HCT116 (cell line): ENCODE data around the gene TRPM4. TPM values are rescaled to one million over a fixed set of nuclear protein-coding genes. Genes with fewer than 3 reads are reported as not detected.
A peak's percentile ranks its signal among the peaks of the same experiment; 100 is the strongest.

Source experiments
- ATAC-seq: fragments of 200-7000 bp; cut with Tn5 transposase; 2 replicates; pipeline ENCODE4 v1.9.1; 2020; ENCODE audit warnings: mild to moderate bottlenecking, moderate library complexity
- BruUV-seq: library from RNA; stranded (reverse); fragments of 400-500 nt; replicated peaks from 2 replicates; lab custom pipeline; 2021; lab: Mats Ljungman, UMichigan
- CTCF ChIA-PET: fragments of 300-600 bp; sonication (Branson Sonifier 250); formaldehyde crosslinking; loops from one replicate; lab custom pipeline; 2021; ENCODE audit warnings: antibody characterized with exemption; lab: Charles Lee
- POLR2A ChIA-PET: fragments of 300-600, 350-600 bp; sonication (Branson Sonifier 250); formaldehyde crosslinking; loops from one replicate; lab custom pipeline; 2021; ENCODE audit warnings: antibody characterized with exemption; lab: Charles Lee
- RAD21 ChIA-PET, 2 experiments: fragments of 300-600 bp; sonication (Branson Sonifier 250); formaldehyde crosslinking; loops; one replicate each; lab custom pipeline; 2023; ENCODE audit warnings: low total read pairs in 2 of 2; ENCODE audit not compliant: uncharacterized antibody in 2 of 2, unreplicated experiment in 2 of 2, low non-redundant PET in 1 of 2; lab: Charles Lee
- DNase-seq: peaks from one replicate; pipeline ENCODE4 v3.0.0-alpha.2; 2010; ENCODE audit warnings: low read depth, low spot score
- H2AFZ ChIP-seq: fragments of 200-600 bp; shearing (Covaris generic), sonication (generic); 2 replicates; pipeline ENCODE4 v1.6.1; 2017; ENCODE audit warnings: low read depth, mixed run types, mixed read lengths, antibody characterized with exemption, low read length; ENCODE audit not compliant: poor library complexity, severe bottlenecking
- H3K27ac ChIP-seq: 2 replicates; pipeline ENCODE4 v1.5.1; 2012; ENCODE audit warnings: low read depth, low read length
- H3K27me3 ChIP-seq: fragments of 200-600 bp; sonication (generic); 2 replicates; pipeline ENCODE4 v1.6.1; 2016; ENCODE audit warnings: mixed run types, low read length, mixed read lengths; ENCODE audit not compliant: insufficient read depth
- H3K36me3 ChIP-seq, 2 experiments: fragments of 200-500 bp in 1 of 2; fragments of 200-600 bp in 1 of 2; sonication (Bioruptor generic) in 1 of 2; sonication (generic) in 1 of 2; 2 replicates each; pipeline versions ENCODE4 v1.5.1 to v1.6.1; 2014 to 2016; ENCODE audit warnings: low read length in 2 of 2, inconsistent platforms in 1 of 2, mixed read lengths in 1 of 2, mixed run types in 1 of 2; ENCODE audit not compliant: insufficient read depth in 2 of 2, control insufficient read depth in 1 of 2
- H3K4me1 ChIP-seq, 2 experiments: fragments of 200-600 bp in 1 of 2; sonication (generic) in 1 of 2; 2 replicates each; pipeline versions ENCODE4 v1.5.1 to v1.6.1; 2012 to 2017; ENCODE audit warnings: low read length in 2 of 2, inconsistent platforms in 1 of 2, mild to moderate bottlenecking in 1 of 2, mixed read lengths in 1 of 2, mixed run types in 1 of 2, moderate library complexity in 1 of 2; ENCODE audit not compliant: insufficient read depth in 2 of 2, control insufficient read depth in 1 of 2
- H3K4me2 ChIP-seq: fragments of 200-600 bp; sonication (generic); 2 replicates; pipeline ENCODE4 v1.6.1; 2017; ENCODE audit warnings: mixed run types, low read length, mixed read lengths
- H3K4me3 ChIP-seq, 2 experiments: fragments of 200-600 bp in 1 of 2; sonication (generic) in 1 of 2; replicated peaks in 1 of 2; 2 replicates each; pipeline ENCODE4 v1.5.1; 2011 to 2016; ENCODE audit warnings: low read length in 2 of 2, control low read depth in 1 of 2, low read depth in 1 of 2, mild to moderate bottlenecking in 1 of 2, mixed read lengths in 1 of 2, mixed run types in 1 of 2
- H3K79me2 ChIP-seq: fragments of 200-600 bp; sonication (generic); 2 replicates; pipeline ENCODE4 v1.6.1; 2017; ENCODE audit warnings: mild to moderate bottlenecking, mixed run types, low read length, moderate library complexity, mixed read lengths; ENCODE audit not compliant: insufficient read depth
- H3K9ac ChIP-seq: fragments of 200-600 bp; sonication (generic); 2 replicates; pipeline ENCODE4 v1.6.1; 2016; ENCODE audit warnings: low read length, mixed read lengths
- H3K9me2 ChIP-seq: fragments of 200-600 bp; sonication (generic), shearing (Covaris generic); 2 replicates; pipeline ENCODE4 v1.6.1; 2017; ENCODE audit warnings: mixed run types, mild to moderate bottlenecking, moderate library complexity; ENCODE audit not compliant: insufficient read depth
- H3K9me3 ChIP-seq, 2 experiments: fragments of 200-500 bp in 1 of 2; fragments of 200-600 bp in 1 of 2; sonication (Bioruptor generic) in 1 of 2; sonication (generic) in 1 of 2; 2 replicates each; pipeline ENCODE4 v1.6.1; 2014 to 2017; ENCODE audit warnings: low read length in 2 of 2, mixed read lengths in 2 of 2, inconsistent platforms in 1 of 2, low read depth in 1 of 2, mild to moderate bottlenecking in 1 of 2, mixed run types in 1 of 2, moderate library complexity in 1 of 2; ENCODE audit not compliant: control insufficient read depth in 1 of 2, insufficient read depth in 1 of 2
- H4K20me1 ChIP-seq: fragments of 200-600 bp; sonication (generic), shearing (Covaris generic); 2 replicates; pipeline ENCODE4 v1.6.1; 2017; ENCODE audit warnings: mixed run types, mild to moderate bottlenecking, moderate library complexity; ENCODE audit not compliant: insufficient read depth
- JUND ChIP-seq: IDR thresholded peaks from 2 replicates; pipeline ENCODE4 v1.6.1; 2012
- MAX ChIP-seq: IDR thresholded peaks from 2 replicates; pipeline ENCODE4 v1.6.1; 2012
- POLR2AphosphoS5 ChIP-seq: IDR thresholded peaks from 2 replicates; pipeline ENCODE4 v1.6.1; 2011; ENCODE audit warnings: mild to moderate bottlenecking, low read depth, low read length, moderate library complexity
- REST ChIP-seq: IDR thresholded peaks from 2 replicates; pipeline ENCODE4 v1.6.1; 2012; ENCODE audit warnings: low read depth
- SP1 ChIP-seq: IDR thresholded peaks from 2 replicates; pipeline ENCODE4 v1.6.1; 2012; ENCODE audit warnings: low read depth
- SRF ChIP-seq: IDR thresholded peaks from 2 replicates; pipeline ENCODE4 v1.6.1; 2012; ENCODE audit warnings: low read depth
- YY1 ChIP-seq: IDR thresholded peaks from 2 replicates; pipeline ENCODE4 v1.6.1; 2011; ENCODE audit warnings: low read length, low read depth, moderate library complexity, mild to moderate bottlenecking; ENCODE audit not compliant: insufficient replicate concordance; ENCODE audit errors: extremely low read depth
- ZBTB33 ChIP-seq: IDR thresholded peaks from 2 replicates; pipeline ENCODE4 v1.6.1; 2011; ENCODE audit warnings: mild to moderate bottlenecking, low read length, moderate library complexity; ENCODE audit not compliant: insufficient replicate concordance; ENCODE audit errors: extremely low read depth
- ZFX ChIP-seq: fragments of 450-650 bp; IDR thresholded peaks from 2 replicates; pipeline ENCODE4 v1.6.1; 2017
- ZNF274 ChIP-seq: fragments of 200-500 bp; sonication (Bioruptor generic); IDR thresholded peaks from 2 replicates; pipeline ENCODE4 v1.6.1; 2014; ENCODE audit warnings: mild to moderate bottlenecking, low read depth, low read length, inconsistent platforms
- intact Hi-C: fragments of 100-400 bp; cut with micrococcal nuclease; formaldehyde crosslinking; loops from 2 replicates; pipeline ENCODE4 v1.10.0; 2022
- total RNA-seq: library from RNA; stranded (reverse); gene quantifications from one replicate; pipeline ENCODE4 v1.2.1, GENCODE V29; 2021; ENCODE audit not compliant: unreplicated experiment
- TF ChIP-seq, protein P1 (sequence below), 3 experiments: fragments of 200-600 bp in 1 of 3; sonication (generic) in 1 of 3; IDR thresholded peaks in 2 of 3; conservative IDR thresholded peaks in 1 of 3; 2 replicates each; pipeline ENCODE4 v1.5.1; 2012 to 2017; ENCODE audit warnings: low read depth in 2 of 3, low read length in 2 of 3, antibody characterized with exemption in 1 of 3, borderline replicate concordance in 1 of 3, control low read depth in 1 of 3, mild to moderate bottlenecking in 1 of 3, mixed read lengths in 1 of 3, mixed run types in 1 of 3, moderate library complexity in 1 of 3; ENCODE audit not compliant: insufficient read depth in 1 of 3

The TRPM4 gene
- total RNA-seq, 1 experiment from 2014 or later, result 44.2 TPM

GRCh38 chr19:49127674-49128544 lies 29.7 kb upstream of the TRPM4 start:
- H3K27ac ChIP-seq, result peak overlapping the region; percentile 60
- no peaks in the 10 kb centered on the region for H3K79me2 ChIP-seq
- intact Hi-C loops, result no loop called here
- ATAC-seq (peak; percentile 94), DNase-seq (peak; percentile 95)
- H4K20me1 ChIP-seq, result no peaks in the 10 kb centered on the region
- H3K9me3 ChIP-seq, result no peaks in the 10 kb centered on the region
- RAD21 ChIA-PET, result interaction anchor here (0.6 to 0.7 kb wide), 3 partner anchors 25 to 202 kb away, joined by 3 to 5 read pairs (median 3); no protein-coding TSS in a partner anchor
- POLR2A ChIA-PET, result interaction anchor here (0.6 to 2.3 kb wide), 13 partner anchors 8 to 1403 kb away, joined by 3 to 9 read pairs (median 4); partner anchors contain the start of genes GYS1, LIN7B, PPFIA3 and RUVBL2
- H2AFZ ChIP-seq, result peak overlapping the region; percentile 88
- TF ChIP-seq MAX (peak; percentile 99), SP1 (peak; percentile 53; the same call in 1 of the 2 replicates), REST (no peak), SRF (no peak), ZFX (peak; percentile 30; the same call in 1 of the 2 replicates), ZNF274 (no peak), ZBTB33 (peak; percentile 47), YY1 (peak; percentile 2), JUND (no peak), POLR2AphosphoS5 (peak; percentile 62)
- TF ChIP-seq, protein P1, sequence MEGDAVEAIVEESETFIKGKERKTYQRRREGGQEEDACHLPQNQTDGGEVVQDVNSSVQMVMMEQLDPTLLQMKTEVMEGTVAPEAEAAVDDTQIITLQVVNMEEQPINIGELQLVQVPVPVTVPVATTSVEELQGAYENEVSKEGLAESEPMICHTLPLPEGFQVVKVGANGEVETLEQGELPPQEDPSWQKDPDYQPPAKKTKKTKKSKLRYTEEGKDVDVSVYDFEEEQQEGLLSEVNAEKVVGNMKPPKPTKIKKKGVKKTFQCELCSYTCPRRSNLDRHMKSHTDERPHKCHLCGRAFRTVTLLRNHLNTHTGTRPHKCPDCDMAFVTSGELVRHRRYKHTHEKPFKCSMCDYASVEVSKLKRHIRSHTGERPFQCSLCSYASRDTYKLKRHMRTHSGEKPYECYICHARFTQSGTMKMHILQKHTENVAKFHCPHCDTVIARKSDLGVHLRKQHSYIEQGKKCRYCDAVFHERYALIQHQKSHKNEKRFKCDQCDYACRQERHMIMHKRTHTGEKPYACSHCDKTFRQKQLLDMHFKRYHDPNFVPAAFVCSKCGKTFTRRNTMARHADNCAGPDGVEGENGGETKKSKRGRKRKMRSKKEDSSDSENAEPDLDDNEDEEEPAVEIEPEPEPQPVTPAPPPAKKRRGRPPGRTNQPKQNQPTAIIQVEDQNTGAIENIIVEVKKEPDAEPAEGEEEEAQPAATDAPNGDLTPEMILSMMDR (IDR thresholded peaks at IDR 0.05 in 2 of 3, conservative IDR thresholded peaks at IDR 0.05 in 1 of 3; ENCODE audit: borderline replicate concordance in 1 of 3, insufficient read depth in 1 of 3, low read depth in 2 of 3, low read length in 2 of 3), result 0 out of 6 replicates have a peak, but pooled peaks of 1 of the 3 experiments have one; percentile 10
- peaks cover 0 to 5% of the 10 kb centered on the region in 2 experiments; a peak in 1 of 4 replicates for H3K36me3 ChIP-seq
- peak overlapping the region; percentile 57 for H3K9ac ChIP-seq
- peak overlapping the region; percentile 88 for H3K4me2 ChIP-seq
- BruUV-seq, result no TSS peak
- peaks cover 12 to 21% of the 10 kb centered on the region in 2 experiments for H3K4me1 ChIP-seq
- H3K27me3 ChIP-seq, result no peaks in the 10 kb centered on the region
- CTCF ChIA-PET, result interaction anchor here (0.6 to 2.2 kb wide), 12 partner anchors 8 to 573 kb away, joined by 3 to 17 read pairs (median 4); partner anchors contain the start of genes GYS1, LIN7B and RUVBL2
- H3K4me3 ChIP-seq, result peak overlapping the region; percentile 40 to 60
- no peaks in the 10 kb centered on the region for H3K9me2 ChIP-seq
